Aorta (tissue), 5 donors: Measurements from ENCODE around the gene CRY1. TPM values are rescaled to one million over a fixed set of nuclear protein-coding genes. Genes with fewer than 3 reads are reported as not detected.
"Not testable (repeated sequence)": the region's sequence is repeated elsewhere in the genome, so short reads cannot be mapped to it uniquely, and the experiment has no call there.

Experiments used
- ATAC-seq: fragments of 200-7000 bp; cut with Tn5 transposase; one replicate; pipeline ENCODE4 v1.9.1; 2022; ENCODE audit warnings: moderate library complexity; ENCODE audit not compliant: low FRiP score
- DNase-seq, 2 donors: peaks; one replicate each; pipeline ENCODE4 v3.0.0-alpha.2; 2020
- H3K27ac ChIP-seq, 2 donors: one replicate each; pipeline ENCODE4 v1.5.1; 2013; ENCODE audit warnings: low read length in 2 of 2, mild to moderate bottlenecking in 2 of 2, moderate library complexity in 2 of 2, control low read depth in 1 of 2, inconsistent platforms in 1 of 2, low read depth in 1 of 2
- H3K27me3 ChIP-seq, 2 donors: one replicate each; pipeline ENCODE4 v1.6.1; 2013; ENCODE audit warnings: control low read depth in 1 of 2, low read length in 1 of 2, mild to moderate bottlenecking in 1 of 2, moderate library complexity in 1 of 2; ENCODE audit not compliant: insufficient read depth in 2 of 2, control insufficient read depth in 1 of 2
- H3K36me3 ChIP-seq, 2 donors: one replicate each; pipeline ENCODE4 v1.6.1; 2013; ENCODE audit warnings: control low read depth in 1 of 2, low read length in 1 of 2, mild to moderate bottlenecking in 1 of 2; ENCODE audit not compliant: insufficient read depth in 2 of 2, control insufficient read depth in 1 of 2
- H3K4me1 ChIP-seq, 2 donors: one replicate each; pipeline ENCODE4 v1.6.1; 2013; ENCODE audit warnings: low read length in 2 of 2, control low read depth in 1 of 2, mild to moderate bottlenecking in 1 of 2, moderate library complexity in 1 of 2; ENCODE audit not compliant: insufficient read depth in 2 of 2, control insufficient read depth in 1 of 2
- H3K4me3 ChIP-seq, 2 donors: one replicate each; pipeline ENCODE4 v1.5.1; 2013; ENCODE audit warnings: low read length in 2 of 2, control low read depth in 1 of 2, mild to moderate bottlenecking in 1 of 2
- H3K9me3 ChIP-seq: one replicate; pipeline ENCODE4 v1.6.1; 2013; ENCODE audit warnings: mild to moderate bottlenecking, low read length; ENCODE audit not compliant: control insufficient read depth
- WGBS, 2 donors: extraction: QIAGEN DNeasy Blood & Tissue Kit; methylation state at CpG; one replicate each; pipeline ENCODE4 v1.1.7; 2013; 5-methylcytosine and 5-hydroxymethylcytosine counted together
- intact Hi-C, 2 donors: fragments of 100-400 bp; cut with DNase I; formaldehyde crosslinking; loops; one replicate each; pipeline versions ENCODE4 v1.14.2 to v1.15.0; 2022
- polyA plus RNA-seq, 2 donors: library from polyadenylated mRNA; stranded (reverse); fragments of 200-250 nt; gene quantifications; one replicate each; pipeline ENCODE4 v1.2.3, GENCODE V29; 2013
- total RNA-seq, 2 donors: library from RNA; stranded (reverse); fragmentation: NEBNext Ultra II Directional; extraction: Animal tissue kit (Norgen Biotek cat#: 25700); gene quantifications; one replicate each; pipeline ENCODE4 v1.2.1, GENCODE V29; 2021
- donor health status: healthy with polysubstance abuse.
- donor health status: Bipolar disorder and iron deficiency.
- donor health status: DM: no; HTN: no; CAD: no.
- donor health status: DM: no; HTN: no; CAD: no.
- donor health status: DM: yes; HTN: yes; CAD: no.

Gene CRY1
- total and polyA plus RNA-seq, 4 donors, result 7.5 to 40.6 (median 15.4) TPM

DNA sequence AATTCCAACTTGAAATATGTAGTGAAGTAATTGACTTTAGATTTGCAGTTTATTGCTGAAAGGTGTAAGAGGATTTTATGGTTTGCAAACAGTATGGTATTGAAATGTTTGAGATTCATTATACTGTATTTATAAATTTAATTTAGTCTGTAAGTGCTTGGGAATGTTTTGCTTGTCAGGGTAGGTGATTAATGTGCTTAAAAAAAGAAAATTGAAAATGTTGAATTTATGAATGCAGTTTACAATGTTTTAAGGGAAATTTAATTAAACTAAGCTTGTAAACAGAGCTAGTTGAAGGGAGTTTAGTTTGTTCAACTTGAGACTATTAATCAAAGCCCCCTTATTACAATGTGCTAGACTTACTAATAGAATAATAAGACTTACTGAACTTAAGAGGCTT lies 18.0 kb upstream of the CRY1 start:
- no peaks in the 10 kb centered on the region for H3K36me3 ChIP-seq
- intact Hi-C loops, result no loop called here

GRCh38 chr12:107109726-107110719 lies 16.7 kb upstream of the CRY1 start:
- 61 to 62% methylated on average over 12 of the region's 12 CpGs for WGBS, 2 donors
- Histone ChIP-seq H3K9me3 (no peaks in the 10 kb centered on the region), H3K4me1 (peaks cover 0 to 7% of the 10 kb centered on the region in 2 donors), H3K27ac (no peak overlapping the region), H3K27me3 (no peaks in the 10 kb centered on the region), H3K36me3 (no peaks in the 10 kb centered on the region), H3K4me3 (peak overlapping the region in 1 of 2 donors; percentile 33)
- intact Hi-C loops, result loop anchor here (1.0 to 10.0 kb wide), 2 partner anchors 22 to 725 kb away; no protein-coding TSS in a partner anchor
- DNase-seq, result no peak
- ATAC-seq, result no peak

More for the DNA sequence above, 18.0 kb upstream of the CRY1 start:
- ATAC-seq, result no peak
- no peak overlapping the region for H3K4me3 ChIP-seq
- peaks cover 0 to 7% of the 10 kb centered on the region in 2 donors for H3K4me1 ChIP-seq
- no peaks in the 10 kb centered on the region for H3K9me3 ChIP-seq
- no peak overlapping the region for H3K27ac ChIP-seq
- H3K27me3 ChIP-seq, result no peaks in the 10 kb centered on the region
- no peak for DNase-seq

DNA sequence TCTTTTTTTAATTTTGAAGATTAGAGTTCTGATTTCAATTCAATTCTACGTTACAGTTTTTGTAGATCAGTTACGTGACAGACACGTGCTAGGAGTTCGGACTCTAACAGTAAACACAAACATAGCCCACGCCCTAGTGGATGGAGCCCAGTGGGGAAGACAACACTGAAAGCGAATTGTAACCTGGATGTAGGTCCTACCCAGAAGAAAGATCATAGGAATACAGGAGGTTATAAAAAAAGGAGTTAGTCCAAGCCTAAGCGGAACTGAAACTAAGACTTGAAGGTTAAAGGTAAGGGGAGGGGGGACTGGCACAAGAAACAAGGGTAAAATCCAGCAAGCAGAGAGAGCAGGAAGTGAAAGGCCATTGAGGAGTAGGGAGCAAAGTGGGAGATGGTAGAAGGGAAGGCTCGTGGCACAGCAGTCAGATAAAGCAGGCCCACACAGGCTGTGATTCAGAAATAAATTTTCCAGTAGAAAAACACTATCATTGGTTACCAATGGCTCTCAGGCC lies 15.7 kb upstream of the CRY1 start:
- intact Hi-C loops, result loop anchor here (1.0 to 10.0 kb wide), 2 partner anchors 21 to 724 kb away; no protein-coding TSS in a partner anchor
- H3K9me3 ChIP-seq, result no peaks in the 10 kb centered on the region
- no peak overlapping the region for H3K27ac ChIP-seq
- 93 to 96% methylated on average over 8 of the region's 8 CpGs for WGBS, 2 donors
- DNase-seq, result no peak
- H3K27me3 ChIP-seq, result no peaks in the 10 kb centered on the region
- H3K36me3 ChIP-seq, result no peaks in the 10 kb centered on the region
- no peak for ATAC-seq
- peaks cover 0 to 7% of the 10 kb centered on the region in 2 donors for H3K4me1 ChIP-seq
- no peak overlapping the region for H3K4me3 ChIP-seq

DNA sequence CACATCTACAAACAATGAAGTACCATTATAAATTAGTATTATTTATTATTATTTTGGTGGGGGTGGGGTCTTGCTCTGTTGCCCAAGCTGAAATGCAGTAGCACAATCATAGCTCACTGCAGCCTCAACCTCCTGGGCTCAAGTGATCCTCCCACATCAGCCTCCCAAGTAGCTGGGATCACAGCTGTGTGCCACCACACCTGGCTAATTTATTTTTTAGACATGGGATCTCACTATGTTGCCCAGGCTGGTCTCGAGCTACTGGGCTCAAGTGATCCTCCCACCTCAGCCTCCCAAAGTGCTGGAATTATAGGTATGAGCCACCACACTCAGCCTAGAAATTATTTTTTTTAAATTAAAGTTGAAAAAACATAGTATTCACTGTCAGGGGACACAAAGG lies 15.0 kb upstream of the CRY1 start:
- not testable (repeated sequence) for H3K4me1 ChIP-seq, H3K27ac ChIP-seq, ATAC-seq, H3K4me3 ChIP-seq, H3K27me3 ChIP-seq, H3K9me3 ChIP-seq, DNase-seq, H3K36me3 ChIP-seq
- WGBS, 2 donors, result 96% methylated on average over 1 of the region's 1 CpG
- intact Hi-C loops, result loop anchor here (10.0 kb wide), 1 partner anchor 724 kb away; no protein-coding TSS in a partner anchor

GRCh38 chr12:107107381-107107780 lies 14.0 kb upstream of the CRY1 start:
- intact Hi-C loops, result loop anchor here (10.0 kb wide), 1 partner anchor 723 kb away; no protein-coding TSS in a partner anchor
- WGBS, 2 donors, result 68 to 71% methylated on average over 4 of the region's 4 CpGs
- ATAC-seq, result no peak
- no peaks in the 10 kb centered on the region for H3K36me3 ChIP-seq
- H3K9me3 ChIP-seq, result no peaks in the 10 kb centered on the region
- no peak for DNase-seq
- H3K27ac ChIP-seq, result no peak overlapping the region
- peaks cover 0 to 7% of the 10 kb centered on the region in 2 donors for H3K4me1 ChIP-seq
- no peaks in the 10 kb centered on the region for H3K27me3 ChIP-seq
- H3K4me3 ChIP-seq, result no peak overlapping the region

GRCh38 chr12:107106241-107107025 lies 13.1 kb upstream of the CRY1 start:
- Histone ChIP-seq H3K9me3 (no peaks in the 10 kb centered on the region), H3K27ac (no peak overlapping the region), H3K27me3 (no peaks in the 10 kb centered on the region), H3K36me3 (no peaks in the 10 kb centered on the region), H3K4me1 (peaks cover 0 to 7% of the 10 kb centered on the region in 2 donors), H3K4me3 (no peak overlapping the region)
- DNase-seq (no peak), ATAC-seq (no peak)
- intact Hi-C loops, result loop anchor here (10.0 kb wide), 1 partner anchor 722 kb away; no protein-coding TSS in a partner anchor
- 78 to 79% methylated on average over 5 of the region's 5 CpGs for WGBS, 2 donors

- Histone ChIP-seq H3K9me3 (no peaks in the 10 kb centered on the region), H3K4me1 (peaks cover 0 to 3% of the 10 kb centered on the region in 2 donors), H3K27ac (no peak overlapping the region), H3K36me3 (no peaks in the 10 kb centered on the region), H3K4me3 (no peak overlapping the region), H3K27me3 (no peaks in the 10 kb centered on the region)
- 86 to 90% methylated on average over 1 of the region's 1 CpG for WGBS, 2 donors
- intact Hi-C loops, result loop anchor here (10.0 kb wide), 1 partner anchor 721 kb away; no protein-coding TSS in a partner anchor
- ATAC-seq (no peak), DNase-seq (no peak)
Observed at GRCh38 chr12:107105410-107105703, 12.0 kb upstream of the CRY1 start.

DNA sequence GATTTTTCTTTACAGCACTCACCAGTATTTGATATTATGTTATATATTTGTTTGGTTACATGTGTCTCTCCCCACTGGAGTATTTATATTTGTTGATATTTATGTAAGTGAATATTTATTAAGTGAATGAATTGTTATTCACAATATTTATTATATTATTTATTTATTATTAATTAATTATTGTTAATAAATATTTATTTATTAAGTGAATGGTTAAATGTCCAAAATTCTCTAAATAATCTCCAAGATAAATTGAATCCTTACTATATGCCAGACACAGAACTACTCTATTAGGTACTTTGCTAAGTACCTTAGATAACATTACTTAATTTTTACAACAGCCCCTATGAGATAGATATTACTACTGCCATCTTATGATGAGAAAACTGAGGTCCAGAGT lies 10.2 kb upstream of the CRY1 start:
- no peaks in the 10 kb centered on the region for H3K9me3 ChIP-seq
- no peaks in the 10 kb centered on the region for H3K27me3 ChIP-seq
- intact Hi-C loops, result loop anchor here (10.0 kb wide), 1 partner anchor 719 kb away; no protein-coding TSS in a partner anchor
- ATAC-seq (no peak), DNase-seq (no peak)
- H3K4me1 ChIP-seq, result no peaks in the 10 kb centered on the region
- H3K4me3 ChIP-seq, result no peak overlapping the region
- H3K36me3 ChIP-seq, result no peaks in the 10 kb centered on the region
- H3K27ac ChIP-seq, result no peak overlapping the region
